Activated CD4-positive, alpha-beta memory T cell treated with anti-CD3 and anti-CD28 coated beads for 36 hours (primary cell): ENCODE results near the gene CLEC4E. TPM values are rescaled to one million over a fixed set of nuclear protein-coding genes. Genes with fewer than 3 reads are reported as not detected.

ENCODE experiments used
- CTCF ChIA-PET: fragments of 350-600 bp; sonication (Branson Sonifier 250); formaldehyde crosslinking; loops from one replicate; lab custom pipeline; 2021; ENCODE audit warnings: antibody characterized with exemption, inconsistent platforms; lab: Charles Lee
- POLR2A ChIA-PET: fragments of 350-600 bp; sonication (Branson Sonifier 250); formaldehyde crosslinking; loops from one replicate; lab custom pipeline; 2021; ENCODE audit warnings: antibody characterized with exemption; lab: Charles Lee
- DNase-seq: peaks from one replicate; pipeline ENCODE4 v3.0.0-alpha.2; 2020
- H3K27ac Mint-ChIP-seq: one replicate; pipeline ENCODE4 v1.8.0; 2021; ENCODE audit warnings: mixed read lengths
- H3K27me3 Mint-ChIP-seq: one replicate; pipeline ENCODE4 v1.8.0; 2021; ENCODE audit warnings: mixed read lengths
- H3K36me3 Mint-ChIP-seq: one replicate; pipeline ENCODE4 v1.8.0; 2021; ENCODE audit warnings: mixed read lengths
- H3K4me1 Mint-ChIP-seq: one replicate; pipeline ENCODE4 v1.8.0; 2021; ENCODE audit warnings: low read depth, mixed read lengths
- H3K4me3 Mint-ChIP-seq: one replicate; pipeline ENCODE4 v1.8.0; 2021; ENCODE audit warnings: mild to moderate bottlenecking, mixed read lengths
- H3K9me3 Mint-ChIP-seq: one replicate; pipeline ENCODE4 v1.8.0; 2021; ENCODE audit warnings: mixed read lengths
- intact Hi-C: fragments of 100-400 bp; cut with micrococcal nuclease; formaldehyde crosslinking; loops from one replicate; pipeline ENCODE4 v1.15.1; 2023
- total RNA-seq, 2 experiments: library from RNA; stranded (reverse); gene quantifications; one replicate each; pipeline ENCODE4 v1.2.3, GENCODE V29; 2021

The CLEC4E gene
- total RNA-seq, 2 experiments from 2014 or later = not detected

DNA sequence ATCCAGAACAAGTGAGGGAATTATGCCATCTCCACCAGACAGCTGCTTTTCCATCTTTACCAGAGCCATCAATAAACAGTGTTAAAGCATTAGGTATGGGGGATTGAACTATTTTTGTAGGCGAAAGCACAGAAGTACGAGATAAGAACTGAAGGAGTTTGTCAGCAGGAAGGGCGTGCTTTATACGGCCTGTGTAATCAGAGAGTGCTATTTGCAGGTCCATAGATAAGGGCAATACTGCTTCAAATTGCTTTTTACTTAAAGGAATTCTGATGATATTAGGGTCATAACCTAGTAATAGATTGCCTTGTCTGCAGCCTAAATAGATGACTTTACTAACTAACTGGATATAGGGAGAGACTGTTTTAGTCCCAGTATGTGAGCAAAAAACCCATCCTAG, 20.3 kb upstream of the CLEC4E start:
- POLR2A ChIA-PET = no interaction called here
- CTCF ChIA-PET = interaction anchor here (1.6 kb wide), 1 partner anchor 13 kb away, joined by 6 read pairs; no protein-coding TSS in a partner anchor
- DNase-seq = no peak
- Mint-ChIP-seq H3K27me3 (peaks cover 2% of the 10 kb centered on the region), H3K4me1 (peaks cover 4% of the 10 kb centered on the region), H3K9me3 (peaks cover 8% of the 10 kb centered on the region), H3K4me3 (no peak overlapping the region), H3K27ac (no peak overlapping the region), H3K36me3 (peaks cover 1% of the 10 kb centered on the region)
- intact Hi-C loops = no loop called here

DNA sequence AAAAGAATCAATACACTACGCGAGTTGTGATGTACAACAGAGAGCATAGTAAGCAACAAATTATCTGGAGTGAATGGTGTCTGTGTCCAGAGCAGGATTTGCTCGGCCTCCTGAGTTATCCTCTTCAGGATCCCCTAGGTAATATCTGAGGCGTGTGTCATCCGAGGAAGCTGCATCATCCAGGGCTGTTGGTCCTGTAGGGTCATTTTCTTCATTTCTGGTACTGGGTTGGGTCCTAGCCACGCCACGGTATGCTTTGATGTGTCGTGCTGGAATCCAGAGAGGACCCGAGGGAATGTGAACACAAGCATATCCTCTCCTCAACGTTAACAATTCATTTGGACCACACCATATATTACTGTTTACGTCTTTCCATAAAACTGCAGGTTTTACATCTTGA, 19.0 kb upstream of the CLEC4E start:
- ChIA-PET CTCF (interaction anchor here (0.6 kb wide), 1 partner anchor 15 kb away, joined by 4 read pairs; no protein-coding TSS in a partner anchor), POLR2A (no interaction called here)
- Mint-ChIP-seq H3K9me3 (peaks cover 8% of the 10 kb centered on the region), H3K27ac (no peak overlapping the region), H3K4me1 (peaks cover 4% of the 10 kb centered on the region), H3K36me3 (peaks cover 1% of the 10 kb centered on the region), H3K4me3 (no peak overlapping the region), H3K27me3 (peaks cover 2% of the 10 kb centered on the region)
- intact Hi-C loops = no loop called here
- no peak for DNase-seq

DNA sequence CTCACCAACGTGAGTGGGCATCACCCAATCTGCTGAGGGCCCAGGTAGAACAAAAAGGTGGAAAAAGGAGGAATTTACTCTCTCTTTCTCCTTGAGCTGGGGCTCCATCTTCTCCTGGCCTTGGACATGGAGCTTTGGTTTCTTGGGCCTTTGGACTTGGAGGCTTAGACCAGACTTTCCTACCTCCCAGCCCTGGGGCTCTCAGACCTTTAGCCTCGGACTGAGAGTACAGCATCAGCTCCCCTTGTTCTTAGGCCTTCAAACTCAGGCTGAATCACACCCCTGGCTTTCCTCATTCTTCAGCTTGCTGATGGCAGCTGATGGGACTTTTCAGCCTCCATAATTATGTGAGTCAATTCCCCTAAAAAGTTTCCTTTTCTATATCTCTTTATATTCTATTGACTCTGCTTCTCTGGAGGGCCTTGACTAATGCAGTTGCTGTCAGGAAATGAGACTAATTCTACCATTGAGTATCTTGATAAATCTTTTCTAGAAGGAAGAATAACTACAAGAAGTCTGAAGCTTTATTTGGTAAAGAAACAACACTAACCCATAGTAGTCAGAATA, 15.9 kb upstream of the CLEC4E start:
- Mint-ChIP-seq H3K27ac (no peak overlapping the region), H3K4me1 (peaks cover 4% of the 10 kb centered on the region), H3K9me3 (no peaks in the 10 kb centered on the region), H3K27me3 (peaks cover 2% of the 10 kb centered on the region), H3K4me3 (no peak overlapping the region), H3K36me3 (no peaks in the 10 kb centered on the region)
- peak; percentile 19 for DNase-seq
- ChIA-PET CTCF (interaction anchor here (3.8 kb wide), 1 partner anchor 12 kb away, joined by 23 read pairs; no protein-coding TSS in a partner anchor), POLR2A (no interaction called here)
- intact Hi-C loops = loop anchor here (2.0 kb wide), 1 partner anchor 22 kb away; no protein-coding TSS in a partner anchor

DNA sequence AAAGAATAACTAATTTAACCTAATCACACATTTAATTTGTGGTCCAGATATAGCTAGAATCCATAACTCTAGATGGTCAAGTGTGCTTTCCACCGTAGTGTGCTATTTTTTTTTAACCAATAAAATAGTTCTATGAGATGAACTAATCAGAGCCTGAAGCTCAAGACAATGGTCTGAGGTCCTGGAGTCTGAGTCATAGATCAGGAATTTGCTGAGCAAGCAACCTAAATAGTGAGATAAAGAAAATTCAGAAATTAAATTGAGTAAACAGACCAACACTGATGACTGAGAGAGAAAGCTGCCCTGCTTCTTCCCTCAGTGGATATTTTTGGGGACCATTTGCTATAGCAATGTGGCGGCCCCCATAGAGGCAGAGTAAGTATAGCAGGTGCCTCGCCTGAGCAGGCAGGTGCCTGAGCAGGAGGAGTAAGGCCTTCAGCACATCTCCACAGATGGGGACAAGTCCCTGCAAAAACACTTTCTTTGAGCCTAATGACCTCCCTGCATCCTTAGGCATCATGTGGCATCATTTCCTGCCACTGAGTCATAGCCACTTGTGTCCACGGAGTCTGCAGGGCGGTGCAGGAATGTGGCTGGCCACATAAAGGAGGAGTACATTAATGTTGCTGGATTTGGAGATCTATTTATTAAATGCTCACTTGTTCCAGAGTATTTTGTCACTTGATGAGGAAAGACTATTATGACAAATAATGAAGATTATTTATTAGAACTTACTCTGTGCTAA, 13.9 kb upstream of the CLEC4E start:
- intact Hi-C loops = no loop called here
- no peaks in the 10 kb centered on the region for H3K9me3 Mint-ChIP-seq
- no peak overlapping the region for H3K4me3 Mint-ChIP-seq
- H3K27ac Mint-ChIP-seq = no peak overlapping the region
- DNase-seq = no peak
- ChIA-PET CTCF (interaction anchor here (0.6 to 3.8 kb wide), 3 partner anchors 10 to 400 kb away, joined by 3 to 23 read pairs (median 4); no protein-coding TSS in a partner anchor), POLR2A (no interaction called here)
- no peaks in the 10 kb centered on the region for H3K27me3 Mint-ChIP-seq
- peaks cover 4% of the 10 kb centered on the region for H3K4me1 Mint-ChIP-seq
- no peaks in the 10 kb centered on the region for H3K36me3 Mint-ChIP-seq

DNA sequence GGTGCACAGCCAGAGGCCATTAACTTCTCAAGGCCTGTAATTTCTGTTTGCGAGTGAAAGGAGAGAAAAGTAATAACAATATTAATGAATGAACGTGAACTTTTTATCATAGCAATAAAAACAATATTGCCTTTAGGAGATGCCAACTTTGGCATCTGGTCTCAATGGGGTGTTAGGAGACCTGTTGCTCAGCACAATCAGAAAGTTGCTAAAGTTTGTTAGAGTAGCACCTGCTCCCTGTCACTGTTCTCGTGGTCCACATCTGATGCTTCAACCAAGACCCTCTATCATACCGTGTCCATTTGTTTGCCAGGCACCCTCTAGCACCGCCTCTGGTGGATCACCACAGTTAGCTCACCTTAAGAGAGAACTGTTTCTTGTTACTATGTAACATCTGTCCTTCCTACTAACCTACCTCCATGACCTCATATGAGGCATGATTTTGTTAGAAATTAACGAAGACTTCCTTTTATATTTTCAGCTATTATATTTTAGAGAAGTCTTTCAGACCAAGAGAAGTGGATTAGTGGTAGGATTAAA, 12.5 kb upstream of the CLEC4E start:
- H3K27me3 Mint-ChIP-seq = no peaks in the 10 kb centered on the region

DNA sequence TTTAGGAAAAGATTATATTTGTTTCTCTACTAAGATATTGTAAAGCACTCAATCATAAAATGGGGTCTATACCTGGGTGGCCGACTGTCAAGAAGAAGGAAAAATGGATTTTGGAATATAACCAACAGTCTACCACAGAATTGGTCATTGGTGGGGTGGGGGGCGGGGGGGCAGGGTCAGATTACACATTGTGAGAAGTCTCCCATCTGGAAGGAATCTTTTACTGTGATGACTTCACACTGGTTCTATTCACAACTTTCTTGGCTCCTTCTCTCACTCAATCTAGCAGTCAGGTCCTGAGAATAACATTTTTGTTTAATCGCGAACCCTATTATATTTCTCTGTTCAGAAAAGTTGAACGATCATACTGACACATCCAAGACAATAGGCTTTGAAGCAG, 8.7 kb upstream of the CLEC4E start:
- Mint-ChIP-seq H3K4me3 (no peak overlapping the region), H3K27ac (no peak overlapping the region), H3K27me3 (no peaks in the 10 kb centered on the region), H3K9me3 (no peaks in the 10 kb centered on the region), H3K4me1 (peaks cover 5% of the 10 kb centered on the region), H3K36me3 (no peaks in the 10 kb centered on the region)
- ChIA-PET CTCF (no interaction called here), POLR2A (no interaction called here)
- no peak for DNase-seq
- intact Hi-C loops = loop anchor here (10.0 kb wide), 2 partner anchors 95 to 345 kb away; no protein-coding TSS in a partner anchor

More for the DNA sequence above, 12.5 kb upstream of the CLEC4E start:
- POLR2A ChIA-PET = no interaction called here
- Mint-ChIP-seq H3K36me3 (no peaks in the 10 kb centered on the region), H3K9me3 (no peaks in the 10 kb centered on the region), H3K4me3 (no peak overlapping the region), H3K4me1 (peaks cover 7% of the 10 kb centered on the region), H3K27ac (no peak overlapping the region)
- intact Hi-C loops = no loop called here
- no peak for DNase-seq
- CTCF ChIA-PET = interaction anchor here (1.0 kb wide), 1 partner anchor 9 kb away, joined by 4 read pairs; no protein-coding TSS in a partner anchor

DNA sequence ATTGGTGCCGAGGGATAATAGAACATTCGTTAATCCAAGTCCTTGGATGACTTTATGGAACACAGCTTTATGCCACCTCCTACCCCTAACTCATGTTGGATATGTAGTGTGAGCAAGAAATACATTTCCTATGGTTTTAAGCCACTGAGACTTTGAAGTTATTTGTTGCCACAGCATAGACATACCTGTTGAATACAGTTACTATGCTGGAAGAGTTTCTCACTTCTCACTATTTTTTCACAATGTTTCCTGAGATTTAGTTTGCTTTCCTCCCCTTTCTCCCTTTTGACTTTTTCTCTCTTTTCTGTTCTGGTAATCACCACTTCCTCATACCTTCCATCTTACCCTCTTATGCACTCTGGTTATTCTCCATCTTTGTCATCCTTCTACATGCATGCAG, 7.5 kb upstream of the CLEC4E start:
- H3K27ac Mint-ChIP-seq = no peak overlapping the region
- CTCF ChIA-PET = interaction anchor here (1.5 to 2.1 kb wide), 3 partner anchors 12 to 501 kb away, joined by 3 to 6 read pairs (median 3); no protein-coding TSS in a partner anchor

DNA sequence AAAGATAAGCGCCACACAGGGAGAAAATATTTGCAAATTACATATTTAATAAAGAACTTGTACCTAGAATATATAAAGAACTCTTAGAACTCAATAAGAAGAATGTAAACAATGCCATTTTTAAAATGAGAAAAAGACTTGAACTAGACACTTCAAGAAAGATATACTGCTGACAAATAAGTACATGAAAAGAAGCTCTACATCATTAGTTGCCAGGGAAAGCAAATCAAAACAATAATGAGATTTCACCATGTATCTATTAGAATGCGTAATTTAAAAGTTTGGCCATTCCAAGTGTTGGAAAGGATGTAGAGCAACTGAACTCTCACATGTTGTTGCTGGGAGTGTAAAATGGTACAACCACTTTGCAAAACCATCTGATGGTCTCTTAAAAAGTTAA, 6.9 kb upstream of the CLEC4E start:
- Mint-ChIP-seq H3K9me3 (no peaks in the 10 kb centered on the region), H3K27me3 (no peaks in the 10 kb centered on the region), H3K4me1 (peaks cover 6% of the 10 kb centered on the region), H3K36me3 (no peaks in the 10 kb centered on the region), H3K27ac (no peak overlapping the region), H3K4me3 (no peak overlapping the region)
- intact Hi-C loops = loop anchor here (10.0 kb wide), 2 partner anchors 97 to 347 kb away; no protein-coding TSS in a partner anchor
- DNase-seq = no peak
- CTCF ChIA-PET = interaction anchor here (1.5 to 2.1 kb wide), 3 partner anchors 13 to 501 kb away, joined by 3 to 6 read pairs (median 3); no protein-coding TSS in a partner anchor
- POLR2A ChIA-PET = no interaction called here

More for the DNA sequence above, 7.5 kb upstream of the CLEC4E start:
- DNase-seq = no peak
- Mint-ChIP-seq H3K27me3 (no peaks in the 10 kb centered on the region), H3K4me3 (no peak overlapping the region), H3K9me3 (no peaks in the 10 kb centered on the region), H3K4me1 (peaks cover 6% of the 10 kb centered on the region), H3K36me3 (no peaks in the 10 kb centered on the region)
- POLR2A ChIA-PET = interaction anchor here (0.6 kb wide), 1 partner anchor 637 kb away, joined by 3 read pairs; no protein-coding TSS in a partner anchor
- intact Hi-C loops = loop anchor here (10.0 kb wide), 2 partner anchors 97 to 347 kb away; no protein-coding TSS in a partner anchor

DNA sequence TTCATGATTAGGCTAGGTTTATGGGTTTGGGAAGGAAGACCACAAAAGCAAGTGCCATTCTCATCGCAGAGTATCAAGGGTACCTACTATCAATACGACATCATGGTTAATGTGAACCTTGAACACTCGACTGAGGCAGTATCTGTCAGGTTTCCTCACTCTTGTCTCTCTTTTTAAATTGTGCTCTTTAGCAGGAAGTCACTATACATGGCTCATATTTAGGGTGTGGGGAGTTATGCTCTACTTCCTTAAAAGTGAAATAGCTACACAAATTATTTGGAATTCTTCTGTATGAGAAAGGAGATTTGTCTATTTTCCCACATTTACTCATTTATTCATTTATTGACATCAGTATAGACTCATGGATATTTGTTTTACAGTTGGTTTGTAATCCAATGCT, 5.9 kb upstream of the CLEC4E start:
- intact Hi-C loops = loop anchor here (10.0 kb wide), 2 partner anchors 98 to 348 kb away; no protein-coding TSS in a partner anchor
- Mint-ChIP-seq H3K27me3 (peaks cover 3% of the 10 kb centered on the region), H3K4me1 (peaks cover 8% of the 10 kb centered on the region), H3K4me3 (no peak overlapping the region), H3K36me3 (no peaks in the 10 kb centered on the region), H3K27ac (no peak overlapping the region), H3K9me3 (no peaks in the 10 kb centered on the region)
- ChIA-PET POLR2A (no interaction called here), CTCF (interaction anchor here (1.1 to 1.5 kb wide), 4 partner anchors 93 to 503 kb away, joined by 3 read pairs; no protein-coding TSS in a partner anchor)
- no peak for DNase-seq

DNA sequence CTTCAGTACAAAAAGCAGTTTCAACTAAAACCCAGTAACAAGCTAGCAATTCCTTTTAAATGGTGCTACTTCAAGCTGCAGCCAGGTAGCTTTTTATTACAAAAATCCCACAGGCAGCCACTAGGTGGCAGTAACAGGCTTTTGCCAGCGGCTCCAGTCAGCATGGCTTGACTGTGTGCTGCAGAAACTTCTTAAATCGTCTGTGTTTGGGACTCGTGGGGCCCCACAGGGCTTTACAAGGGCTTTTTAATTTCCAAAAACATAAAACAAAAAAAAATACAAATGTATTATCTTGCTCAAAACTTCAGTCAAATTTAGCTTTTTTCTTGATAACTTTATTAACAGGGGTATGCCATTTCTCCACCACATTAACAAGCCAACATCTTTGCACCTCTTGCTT, 3.6 kb upstream of the CLEC4E start:
- Mint-ChIP-seq H3K9me3 (no peaks in the 10 kb centered on the region), H3K4me3 (no peak overlapping the region), H3K36me3 (no peaks in the 10 kb centered on the region), H3K27me3 (peaks cover 19% of the 10 kb centered on the region), H3K27ac (no peak overlapping the region), H3K4me1 (peaks cover 9% of the 10 kb centered on the region)
- POLR2A ChIA-PET = no interaction called here
- CTCF ChIA-PET = interaction anchor here (0.6 to 2.5 kb wide), 65 partner anchors 8 to 625 kb away, joined by 3 to 60 read pairs (median 5); partner anchors contain the start of genes A2ML1 and AICDA
- intact Hi-C loops = loop anchor here (1.0 to 10.0 kb wide), 4 partner anchors 65 to 503 kb away; no protein-coding TSS in a partner anchor
- peak; percentile 80 for DNase-seq

DNA sequence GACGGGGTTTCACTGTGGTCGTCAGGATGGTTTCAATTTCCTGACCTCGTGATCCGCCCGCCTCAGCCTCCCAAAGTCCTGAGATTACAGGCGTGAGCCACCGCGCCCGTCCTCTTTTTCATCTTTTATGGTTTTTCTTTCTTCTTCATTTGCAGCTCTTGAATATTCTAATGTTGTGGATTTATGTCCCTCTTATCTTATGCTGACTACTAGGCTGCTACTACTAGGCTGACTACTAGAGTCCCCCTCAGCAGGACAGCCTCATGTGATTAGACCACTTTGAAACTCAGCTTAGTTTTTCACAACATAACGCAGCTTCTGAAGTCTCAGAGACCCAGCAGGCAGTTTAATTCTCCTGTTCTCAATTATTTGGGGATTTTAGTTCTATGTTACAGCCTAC, 857 bp upstream of the CLEC4E start:
- Mint-ChIP-seq H3K27ac (no peak overlapping the region), H3K27me3 (peaks cover 29% of the 10 kb centered on the region), H3K36me3 (no peaks in the 10 kb centered on the region), H3K4me3 (no peak overlapping the region), H3K4me1 (peaks cover 6% of the 10 kb centered on the region), H3K9me3 (no peaks in the 10 kb centered on the region)
- ChIA-PET CTCF (interaction anchor here (1.2 kb wide), 1 partner anchor 508 kb away, joined by 3 read pairs; no protein-coding TSS in a partner anchor), POLR2A (no interaction called here)
- intact Hi-C loops = loop anchor here (5.0 to 10.0 kb wide), 3 partner anchors 103 to 506 kb away; no protein-coding TSS in a partner anchor
- no peak for DNase-seq
